HG03039 (cell line): ENCODE data around the gene INPP4A.

Source experiments
- ATAC-seq: cut with Tn5 transposase; IDR thresholded peaks from one replicate; pipeline ENCODE4 v1.9.1; 2021; ENCODE audit warnings: mild to moderate bottlenecking, moderate library complexity; ENCODE audit not compliant: unreplicated experiment

Gene INPP4A

DNA sequence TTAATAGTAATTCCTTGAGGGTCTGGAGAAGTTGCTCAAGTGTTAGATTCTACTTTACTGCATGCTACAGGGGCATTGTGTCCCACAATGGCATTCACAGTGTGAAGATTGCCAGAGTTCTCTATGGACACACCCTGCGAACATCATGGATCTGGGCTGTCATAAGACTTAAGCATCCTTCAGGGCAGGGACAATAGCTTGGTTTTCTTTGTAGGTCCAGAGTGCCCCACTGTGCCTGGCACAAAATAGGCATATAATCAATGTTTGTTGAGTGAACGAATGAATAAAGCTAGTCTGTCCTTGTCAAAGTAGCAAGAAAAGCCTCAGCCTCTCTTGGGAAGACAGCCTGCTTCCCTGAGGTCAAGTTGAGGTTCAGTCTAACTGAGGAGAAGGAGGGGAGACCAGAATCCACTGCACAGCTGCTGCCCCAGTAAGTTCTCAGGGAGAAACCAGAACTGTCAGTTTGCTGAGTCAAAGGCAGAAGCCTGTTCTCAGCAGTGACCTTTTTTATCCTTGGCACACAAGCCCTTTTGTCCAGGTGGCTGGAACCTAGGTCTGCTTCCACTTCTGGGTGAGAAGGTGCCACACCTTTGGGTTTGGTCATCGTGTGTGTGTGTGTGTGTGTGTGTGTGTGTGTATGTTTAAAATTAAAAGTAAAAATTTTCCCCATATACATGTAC, 15.0 kb downstream of the INPP4A start:
- ATAC-seq, result peak; percentile 33

- peak; percentile 46 for ATAC-seq
Observed at GRCh38 chr2:98460573-98461497, 16.2 kb downstream of the INPP4A start.

DNA sequence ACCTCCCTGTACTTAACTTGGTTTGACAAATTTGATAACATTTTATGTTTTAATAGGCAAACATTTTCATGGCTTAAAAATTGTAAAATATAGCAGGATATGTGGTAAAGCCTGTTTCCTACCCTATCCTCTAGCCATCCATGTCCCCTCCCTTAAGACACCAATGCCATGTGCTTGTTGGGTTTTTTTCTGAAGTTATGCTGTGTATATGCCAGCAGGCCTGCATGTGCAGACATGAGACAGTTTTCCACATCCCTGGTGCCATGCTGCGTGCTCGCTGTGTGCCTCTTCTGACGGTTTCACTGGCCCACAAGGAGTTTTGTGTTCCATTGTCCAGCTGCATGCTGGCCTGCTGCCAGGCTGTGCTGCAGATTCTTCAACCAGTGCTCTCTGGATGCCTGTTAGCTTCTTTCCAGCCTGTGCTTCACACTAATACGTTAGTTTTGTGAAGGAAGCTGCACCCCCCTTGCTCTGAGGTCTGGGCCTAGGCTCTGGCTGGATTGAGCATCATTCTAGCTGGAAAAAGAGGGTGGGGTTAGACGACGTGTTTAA, 16.9 kb downstream of the INPP4A start:
- no peak for ATAC-seq

DNA sequence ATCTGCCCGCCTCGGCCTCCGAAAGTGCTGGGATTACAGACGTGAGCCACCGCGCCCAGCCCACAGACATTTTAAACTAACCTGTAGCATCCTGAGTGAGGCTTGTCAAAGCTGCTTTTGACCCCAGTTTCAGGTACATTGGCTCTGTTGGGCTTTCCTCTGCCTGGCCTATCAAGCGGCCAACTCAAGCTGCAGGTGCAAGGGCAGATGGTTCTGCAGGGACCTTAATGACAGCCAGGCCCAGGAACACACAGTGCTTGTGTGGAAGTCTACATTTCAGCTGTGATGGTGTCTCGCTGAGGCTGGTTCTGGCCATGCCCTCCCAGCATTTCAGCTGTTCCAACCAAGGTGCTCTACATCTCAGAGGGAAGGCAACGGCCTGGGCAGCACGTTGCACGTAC, 18.4 kb downstream of the INPP4A start:
- ATAC-seq, result no peak

- ATAC-seq, result no peak
Observed at GRCh38 chr2:98463551-98463971, 18.9 kb downstream of the INPP4A start.

DNA sequence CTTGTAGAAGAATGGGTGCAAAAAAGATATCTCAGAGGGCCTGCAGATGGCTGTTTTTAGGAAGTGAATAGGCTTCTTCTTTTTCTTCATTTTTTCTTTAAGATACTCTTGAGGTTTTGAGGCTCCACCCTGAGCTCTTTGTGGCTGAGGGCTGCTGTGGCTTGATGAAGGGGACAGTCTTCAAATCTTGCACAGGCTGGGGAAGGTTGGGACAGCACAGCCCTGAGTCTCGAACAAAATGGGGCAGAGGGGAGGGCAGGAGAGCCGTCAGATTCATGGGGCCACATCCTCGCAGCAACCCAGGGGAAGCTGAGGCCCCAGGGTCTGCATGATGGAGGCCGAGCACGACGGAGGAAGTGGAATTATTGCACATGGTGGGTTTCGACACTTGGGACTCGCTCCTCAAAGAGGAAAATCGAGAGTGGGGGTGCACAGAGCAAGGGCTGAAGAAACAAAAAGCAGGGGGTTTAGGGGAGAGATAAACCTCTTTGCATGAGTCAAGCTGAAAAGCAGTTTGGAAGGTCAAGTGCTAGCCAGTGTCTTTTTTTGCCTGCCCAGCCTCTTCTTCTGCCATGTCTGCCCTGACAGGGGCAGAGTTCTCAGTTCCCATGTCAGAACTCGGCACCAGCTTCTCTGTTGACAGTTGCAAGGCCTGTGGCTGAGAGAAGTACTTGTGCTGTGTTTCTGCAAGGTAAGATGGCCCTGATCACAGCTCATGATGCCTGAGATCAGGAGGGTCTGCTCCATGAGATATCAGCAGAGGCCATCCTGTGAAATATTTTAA, 19.5 kb downstream of the INPP4A start:
- ATAC-seq, result no peak

DNA sequence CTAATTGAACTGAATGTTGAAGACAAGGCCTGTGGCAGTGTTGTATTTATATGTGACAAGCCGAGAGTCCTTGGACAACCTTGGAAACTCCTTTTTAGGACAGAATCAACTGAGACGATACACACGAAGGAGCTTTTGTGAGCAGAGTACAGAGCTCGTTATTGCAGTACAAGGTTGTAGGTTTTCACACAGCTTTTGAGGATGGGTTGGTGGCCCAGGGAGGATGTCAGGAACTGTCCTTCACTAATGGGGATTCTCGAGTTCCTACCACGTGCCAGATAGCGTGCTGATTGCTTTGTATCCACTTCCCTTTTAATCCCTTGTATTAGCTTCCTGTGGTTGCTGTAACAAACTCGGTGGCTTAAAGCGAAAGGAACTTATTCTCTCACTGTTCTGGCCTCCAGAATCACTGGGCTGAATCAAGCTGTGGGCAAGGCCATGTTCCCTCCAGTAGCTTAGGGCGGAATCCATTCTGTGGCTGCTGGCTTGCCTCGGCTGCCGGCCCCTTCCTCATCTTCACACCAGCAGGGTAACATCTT, 20.2 kb downstream of the INPP4A start:
- peak; percentile 27 for ATAC-seq

DNA sequence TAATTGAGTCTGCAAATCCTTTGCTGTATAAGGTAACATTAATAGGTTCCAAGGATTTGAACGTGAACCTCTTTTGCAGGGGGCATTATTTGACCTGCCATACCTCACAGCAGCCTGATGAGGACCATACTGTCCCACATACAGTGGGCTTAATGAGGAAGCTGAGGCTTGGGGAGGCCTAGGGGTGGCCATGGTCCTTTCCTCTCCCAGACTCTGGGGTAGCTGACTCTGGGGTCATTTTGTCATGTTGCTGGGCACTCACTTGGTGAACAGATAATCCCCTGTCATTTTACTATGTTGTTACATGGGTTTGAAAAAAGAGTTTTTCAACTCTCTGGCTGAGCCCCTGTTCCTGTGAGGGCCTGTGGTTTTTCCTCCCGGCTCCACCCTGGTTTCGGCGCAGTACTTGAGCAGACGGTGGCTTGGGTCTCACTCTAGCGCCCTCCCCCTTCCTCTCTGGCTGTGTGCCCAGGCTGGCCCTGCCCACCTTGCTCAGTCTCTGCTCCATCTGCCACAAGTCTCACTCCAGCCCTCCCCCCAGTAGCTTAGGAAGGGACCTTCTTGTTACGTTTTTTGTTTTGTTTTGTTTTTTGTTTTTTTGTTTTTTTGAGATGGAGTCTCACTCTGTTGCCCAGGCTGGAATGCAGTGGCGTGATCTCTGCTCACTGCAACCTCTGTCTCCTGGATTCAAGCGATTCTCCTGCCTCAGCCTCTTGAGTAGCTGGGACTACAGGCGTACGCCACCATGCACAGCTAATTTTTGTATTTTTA, 21.0 kb downstream of the INPP4A start:
- no peak for ATAC-seq

DNA sequence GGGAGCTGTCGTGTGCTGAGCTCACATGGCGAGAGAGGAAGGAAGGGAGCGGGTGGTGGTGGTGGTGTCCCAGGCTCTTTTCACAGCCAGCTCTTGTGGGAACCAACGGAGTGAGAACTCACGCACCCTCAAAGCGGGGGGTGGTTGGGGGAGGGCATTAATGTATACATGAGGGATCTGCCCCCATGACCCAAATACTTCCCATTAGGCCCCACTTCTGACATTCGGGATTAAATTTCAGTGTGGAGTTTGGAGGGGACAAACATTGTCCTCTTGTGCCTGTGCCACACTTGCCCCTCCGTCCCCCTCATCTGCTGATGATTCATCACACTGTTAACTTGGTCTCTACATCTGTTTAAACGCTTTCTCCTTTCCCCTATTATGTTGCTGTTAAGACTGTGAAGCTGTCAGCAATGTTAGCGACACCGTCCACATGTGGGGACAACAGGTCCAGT, 22.5 kb downstream of the INPP4A start:
- no peak for ATAC-seq

DNA sequence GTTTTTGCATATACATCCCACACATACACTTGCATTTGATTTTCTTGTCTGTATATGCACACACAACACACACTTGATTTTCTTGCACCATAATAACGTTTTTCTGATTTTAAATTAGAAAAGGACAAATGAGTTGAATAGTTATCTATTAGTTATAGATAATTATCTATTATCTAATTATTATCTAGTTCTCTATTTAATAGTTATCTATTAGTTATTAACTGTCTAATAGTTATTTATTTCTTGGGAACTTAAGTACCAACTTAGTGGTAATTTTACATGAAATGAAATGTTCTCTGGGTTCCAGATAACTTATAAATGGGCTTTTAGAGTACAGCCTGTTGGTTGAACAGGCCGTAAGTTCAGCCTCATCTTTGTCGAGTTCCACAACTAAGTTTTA, 23.0 kb downstream of the INPP4A start:
- ATAC-seq, result no peak

DNA sequence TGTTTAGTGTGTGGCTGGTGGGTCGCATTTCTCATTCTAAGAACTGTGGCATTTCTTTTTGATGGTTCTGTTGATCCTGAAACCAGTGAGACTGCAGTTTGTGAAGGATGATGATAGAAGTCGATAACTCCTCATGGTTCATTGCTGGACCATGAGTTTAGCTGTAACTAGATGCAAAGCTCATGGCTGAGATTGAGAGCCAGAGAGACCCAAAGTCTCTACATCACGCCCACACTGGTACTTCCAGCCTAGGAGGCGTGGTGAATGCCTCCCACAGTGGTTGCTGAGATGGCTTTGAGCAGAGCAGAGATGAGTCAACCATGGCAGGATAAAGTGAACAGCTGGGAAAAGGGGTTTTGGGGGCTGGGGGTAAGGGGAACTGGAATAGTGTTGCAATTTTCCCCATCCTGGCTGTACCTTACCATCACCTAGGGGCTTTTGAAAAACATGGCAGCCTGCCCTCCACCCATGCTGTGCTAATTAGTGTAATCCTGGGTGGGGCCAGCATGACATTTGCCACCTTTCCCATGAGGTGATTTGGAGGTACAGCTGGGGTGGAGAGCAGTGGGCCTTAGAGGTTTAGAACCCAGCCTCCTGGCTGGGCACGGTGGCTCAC, 24.1 kb downstream of the INPP4A start:
- peak; percentile 32 for ATAC-seq

GRCh38 chr2:98469862-98470544, 25.3 kb downstream of the INPP4A start:
- ATAC-seq, result no peak

DNA sequence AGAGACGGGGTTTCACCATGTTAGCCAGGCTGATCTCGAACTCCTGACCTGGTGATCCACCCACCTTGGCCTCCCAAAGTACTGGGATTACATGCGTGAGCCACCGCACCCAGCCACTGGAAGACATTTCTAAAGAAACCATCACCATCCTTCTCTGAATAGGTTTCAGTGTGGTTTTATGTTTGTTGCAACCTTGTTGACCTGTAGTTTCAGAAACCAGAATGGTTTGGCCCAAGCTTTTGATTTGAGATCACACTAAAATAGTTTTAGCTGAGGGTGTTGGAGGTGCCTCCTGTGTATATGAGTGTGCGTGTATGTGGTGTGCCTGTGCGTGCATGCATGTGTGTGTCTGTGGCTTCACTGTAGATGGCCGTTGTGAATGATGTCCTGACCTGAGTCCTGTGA, 26.2 kb downstream of the INPP4A start:
- ATAC-seq, result no peak

DNA sequence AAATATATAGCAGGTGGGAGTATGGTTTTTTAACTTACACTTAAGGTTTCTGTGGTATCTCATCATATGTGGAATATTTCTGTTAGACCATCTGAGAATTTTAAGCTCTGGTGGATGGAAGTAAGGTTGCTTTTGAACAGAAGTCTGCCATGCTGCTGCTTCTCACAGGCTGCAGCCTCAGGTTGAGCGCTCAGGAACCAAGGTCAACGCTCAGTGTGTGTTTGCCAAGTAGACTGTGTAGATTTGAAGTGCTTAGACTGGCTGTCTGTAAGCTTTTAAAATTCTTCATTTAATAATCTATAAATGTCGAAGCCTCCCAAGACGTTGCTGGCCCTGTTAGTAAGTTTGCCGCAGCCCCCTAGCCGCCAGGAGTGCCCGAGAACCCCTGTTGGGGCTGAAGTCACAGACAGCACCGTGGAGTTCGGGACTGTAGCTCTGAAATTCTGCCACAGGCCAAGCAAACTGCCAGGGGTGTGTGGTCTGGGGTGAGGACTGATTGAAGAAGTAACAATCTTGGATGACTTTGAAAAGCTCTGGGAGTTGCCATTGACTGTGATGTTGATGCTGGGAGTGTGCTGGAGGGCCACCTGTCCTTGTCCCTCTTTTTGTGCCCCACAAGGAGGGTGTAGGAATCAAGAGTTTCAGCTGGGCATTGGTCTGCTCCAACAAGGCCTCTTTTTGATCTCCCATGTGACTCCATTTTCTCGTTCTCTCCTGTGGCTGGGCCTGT, 26.9 kb downstream of the INPP4A start:
- no peak for ATAC-seq

DNA sequence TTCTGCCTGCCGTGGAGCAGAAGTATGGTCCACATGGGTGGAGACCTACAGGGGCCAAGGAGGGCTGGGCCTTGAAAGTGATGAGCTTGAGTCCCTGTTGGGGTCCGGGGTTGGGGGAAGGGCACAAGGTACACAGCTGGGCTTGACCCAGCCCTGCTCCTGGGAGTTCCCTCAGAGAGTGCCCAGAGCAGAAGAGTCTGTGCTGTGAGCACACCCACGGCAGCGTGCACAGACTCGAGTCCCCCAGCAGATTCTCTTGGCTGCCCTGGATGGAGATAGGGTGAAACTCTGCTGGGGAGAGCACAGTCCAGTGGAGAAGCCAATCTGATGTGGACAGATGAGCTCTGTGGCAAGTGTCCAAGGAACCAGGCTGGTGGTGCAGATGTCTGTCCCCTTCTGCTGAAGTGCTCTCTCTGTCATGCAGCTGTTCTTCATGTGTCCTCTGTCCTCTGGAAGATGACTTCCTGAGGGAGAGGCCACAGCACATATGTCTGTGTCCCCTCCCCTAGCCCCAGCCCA, 27.5 kb downstream of the INPP4A start:
- no peak for ATAC-seq

DNA sequence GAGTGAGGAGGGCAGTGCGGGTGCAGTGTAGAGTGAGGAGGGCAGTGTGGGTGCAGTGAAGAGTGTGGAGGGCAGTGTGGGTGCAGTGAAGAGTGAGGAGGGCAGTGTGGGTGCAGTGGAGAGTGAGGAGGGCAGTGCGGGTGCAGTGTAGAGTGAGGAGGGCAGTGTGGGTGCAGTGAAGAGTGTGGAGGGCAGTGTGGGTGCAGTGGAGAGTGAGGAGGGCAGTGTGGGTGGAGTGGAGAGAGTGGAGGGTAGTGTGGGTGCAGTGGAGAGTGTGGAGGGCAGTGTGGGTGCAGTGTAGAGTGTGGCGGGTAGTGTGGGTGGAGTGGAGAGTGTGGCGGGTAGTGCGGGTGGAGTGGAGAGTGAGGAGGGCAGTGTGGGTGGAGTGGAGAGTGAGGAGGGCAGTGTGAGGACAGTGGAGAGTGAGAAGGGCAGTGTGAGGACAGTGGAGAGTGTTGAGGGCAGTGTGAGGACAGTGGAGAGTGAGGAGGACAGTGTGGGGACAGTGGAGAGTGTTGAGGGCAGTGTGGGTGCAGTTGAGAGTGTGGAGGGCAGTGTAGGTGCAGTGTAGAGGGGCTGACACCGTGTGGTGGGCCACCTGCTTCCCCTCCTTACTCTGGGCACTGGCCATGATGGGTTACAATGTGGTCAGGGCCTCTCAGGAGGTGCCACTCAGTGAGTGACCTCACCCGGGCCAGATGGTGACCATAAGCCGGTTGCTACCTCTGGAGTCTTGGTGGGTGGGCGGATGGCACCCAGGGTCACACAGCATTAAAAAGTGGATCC, 28.5 kb downstream of the INPP4A start:
- no peak for ATAC-seq
